ENCODE measurements around the gene RPA3. TPM values are rescaled to one million over a fixed set of nuclear protein-coding genes. Genes with fewer than 3 reads are reported as not detected.

Gene RPA3
- total RNA-seq, 6 experiments from 2014 or later: 11.3 to 22.3 (median 21.4) TPM

GRCh38 chr7:7706101-7706511 lies 12.3 kb downstream of the RPA3 start:
- no peak for TF ChIP-seq POLR2A (IDR thresholded peaks at IDR 0.05)
- no peak for TF ChIP-seq CTCF (IDR thresholded peaks at IDR 0.05)
- H3K36me3 ChIP-seq: no peaks in the 10 kb centered on the region
- H3K4me3 ChIP-seq: no peak overlapping the region
- no peaks in the 10 kb centered on the region for H3K27me3 ChIP-seq
- DNase-seq (no peak), ATAC-seq (no peak)
- H3K9me3 ChIP-seq: no peaks in the 10 kb centered on the region
- no peak overlapping the region for H3K27ac ChIP-seq
- whole genome bisulfite sequencing (ENCODE audit: insufficient coverage, low coverage, low lambda C conversion rate, missing lambda C conversion rate): 90% methylated on average over 1 of the region's 1 CpG
- no peaks in the 10 kb centered on the region for H3K4me1 ChIP-seq
- intact Hi-C loops (cut with DNase I): no loop called here

- H3K4me1 ChIP-seq: no peaks in the 10 kb centered on the region
These were observed 13.1 kb downstream of the RPA3 start for GRCh38 chr7:7705318-7705717.

GRCh38 chr7:7704867-7705266 lies 13.5 kb downstream of the RPA3 start:
- 80% methylated on average over 4 of the region's 4 CpGs for WGBS (ENCODE audit: insufficient coverage, low coverage, low lambda C conversion rate, missing lambda C conversion rate)
- intact Hi-C loops (cut with DNase I): no loop called here
- DNase-seq: no peak
- ATAC-seq: no peak
- Histone ChIP-seq H3K27ac (no peak overlapping the region), H3K9me3 (no peaks in the 10 kb centered on the region), H3K4me1 (no peaks in the 10 kb centered on the region), H3K27me3 (no peaks in the 10 kb centered on the region), H3K4me3 (no peak overlapping the region), H3K36me3 (no peaks in the 10 kb centered on the region)
- TF ChIP-seq CTCF (IDR thresholded peaks at IDR 0.05) (no peak), POLR2A (IDR thresholded peaks at IDR 0.05) (no peak)

More at GRCh38 chr7:7705318-7705717, 13.1 kb downstream of the RPA3 start:
- intact Hi-C loops (cut with DNase I): no loop called here
- Histone ChIP-seq H3K27me3 (no peaks in the 10 kb centered on the region), H3K9me3 (no peaks in the 10 kb centered on the region), H3K4me3 (no peak overlapping the region), H3K27ac (no peak overlapping the region), H3K36me3 (no peaks in the 10 kb centered on the region)
- ATAC-seq (no peak), DNase-seq (no peak)
- 64% methylated on average over 2 of the region's 2 CpGs for WGBS (ENCODE audit: insufficient coverage, low coverage, low lambda C conversion rate, missing lambda C conversion rate)
- TF ChIP-seq CTCF (IDR thresholded peaks at IDR 0.05): no peak

- Histone ChIP-seq H3K27me3 (no peaks in the 10 kb centered on the region), H3K9me3 (no peaks in the 10 kb centered on the region), H3K27ac (no peak overlapping the region), H3K4me1 (no peaks in the 10 kb centered on the region), H3K36me3 (no peaks in the 10 kb centered on the region), H3K4me3 (no peak overlapping the region)
- ATAC-seq (peak; percentile 44 to 79 (median 50)), DNase-seq (no peak)
- TF ChIP-seq POLR2A (IDR thresholded peaks at IDR 0.05) (no peak), CTCF (IDR thresholded peaks at IDR 0.05) (no peak)
- intact Hi-C loops (cut with DNase I): no loop called here
- WGBS (ENCODE audit: insufficient coverage, low coverage, low lambda C conversion rate, missing lambda C conversion rate): 87% methylated on average over 7 of the region's 7 CpGs
These were observed 15.0 kb downstream of the RPA3 start for GRCh38 chr7:7703427-7703826.

GRCh38 chr7:7702826-7703225 lies 15.6 kb downstream of the RPA3 start:
- ATAC-seq: peak; percentile 58 to 84 (median 72)
- intact Hi-C loops (cut with DNase I): no loop called here
- Histone ChIP-seq H3K27me3 (no peaks in the 10 kb centered on the region), H3K27ac (no peak overlapping the region), H3K4me3 (no peak overlapping the region), H3K9me3 (no peaks in the 10 kb centered on the region), H3K36me3 (no peaks in the 10 kb centered on the region), H3K4me1 (no peaks in the 10 kb centered on the region)
- WGBS (ENCODE audit: insufficient coverage, low coverage, low lambda C conversion rate, missing lambda C conversion rate): 44% methylated on average over 4 of the region's 4 CpGs
- no peak for DNase-seq
- TF ChIP-seq POLR2A (IDR thresholded peaks at IDR 0.05): no peak
- no peak for TF ChIP-seq CTCF (IDR thresholded peaks at IDR 0.05)

Data from right lobe of liver (tissue), 6 donors.